ENCODE results near the gene HAUS5. TPM values are rescaled to one million over a fixed set of nuclear protein-coding genes. Genes with fewer than 3 reads are reported as not detected.
"Not testable (repeated sequence)": the region's sequence is repeated elsewhere in the genome, so short reads cannot be mapped to it uniquely, and the experiment has no call there.

Gene HAUS5
- total and polyA plus RNA-seq, 10 donors, result 10.3 to 24.4 (median 18.6) TPM

DNA sequence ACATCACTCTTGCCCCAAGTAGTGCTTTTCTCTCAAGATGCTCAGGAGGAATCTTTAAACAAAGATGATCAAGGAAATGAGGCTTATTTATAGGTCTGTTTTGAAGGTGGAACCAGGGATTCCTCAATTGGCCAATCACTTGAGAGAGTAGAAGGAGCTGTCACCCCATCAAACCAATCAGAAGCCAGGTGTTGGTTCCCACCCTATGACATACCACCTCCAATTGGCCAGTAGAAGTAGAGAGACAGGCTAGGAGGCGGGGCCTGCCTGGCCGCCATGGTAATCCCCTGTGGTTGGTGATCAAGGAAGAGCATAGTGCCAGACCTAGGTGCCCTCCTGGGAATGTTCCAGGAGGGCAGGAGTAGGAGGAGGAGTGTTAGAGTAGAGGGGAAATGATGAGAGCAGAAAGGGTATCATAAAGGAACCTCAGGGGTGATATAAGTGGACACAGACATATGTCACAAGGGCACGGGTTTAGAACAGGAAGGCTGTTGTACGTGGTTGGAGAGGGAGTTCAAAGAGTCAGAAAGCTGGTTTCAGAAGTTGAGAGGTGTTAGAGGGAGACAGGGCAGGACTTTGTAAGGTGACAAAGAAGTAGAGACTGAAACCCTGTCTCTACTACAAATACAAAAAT lies 16.1 kb upstream of the HAUS5 start:
- no peak overlapping the region for H3K27ac ChIP-seq
- H3K4me1 ChIP-seq, result peaks cover 0 to 4% (median 0%) of the 10 kb centered on the region in 6 donors
- intact Hi-C loops (cut with DNase I; ENCODE audit: low total_unique reads), result no loop called here
- no peaks in the 10 kb centered on the region for H3K36me3 ChIP-seq
- no peak overlapping the region for H3K4me3 ChIP-seq
- TF ChIP-seq POLR2AphosphoS5 (IDR thresholded peaks at IDR 0.05) (no peak), POLR2A (IDR thresholded peaks at IDR 0.05) (no peak)
- TF ChIP-seq, protein P1, sequence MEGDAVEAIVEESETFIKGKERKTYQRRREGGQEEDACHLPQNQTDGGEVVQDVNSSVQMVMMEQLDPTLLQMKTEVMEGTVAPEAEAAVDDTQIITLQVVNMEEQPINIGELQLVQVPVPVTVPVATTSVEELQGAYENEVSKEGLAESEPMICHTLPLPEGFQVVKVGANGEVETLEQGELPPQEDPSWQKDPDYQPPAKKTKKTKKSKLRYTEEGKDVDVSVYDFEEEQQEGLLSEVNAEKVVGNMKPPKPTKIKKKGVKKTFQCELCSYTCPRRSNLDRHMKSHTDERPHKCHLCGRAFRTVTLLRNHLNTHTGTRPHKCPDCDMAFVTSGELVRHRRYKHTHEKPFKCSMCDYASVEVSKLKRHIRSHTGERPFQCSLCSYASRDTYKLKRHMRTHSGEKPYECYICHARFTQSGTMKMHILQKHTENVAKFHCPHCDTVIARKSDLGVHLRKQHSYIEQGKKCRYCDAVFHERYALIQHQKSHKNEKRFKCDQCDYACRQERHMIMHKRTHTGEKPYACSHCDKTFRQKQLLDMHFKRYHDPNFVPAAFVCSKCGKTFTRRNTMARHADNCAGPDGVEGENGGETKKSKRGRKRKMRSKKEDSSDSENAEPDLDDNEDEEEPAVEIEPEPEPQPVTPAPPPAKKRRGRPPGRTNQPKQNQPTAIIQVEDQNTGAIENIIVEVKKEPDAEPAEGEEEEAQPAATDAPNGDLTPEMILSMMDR (IDR thresholded peaks at IDR 0.05 in 8 of 11, conservative IDR thresholded peaks at IDR 0.05 in 3 of 11), result no peak
- H3K9me3 ChIP-seq, result no peaks in the 10 kb centered on the region
- 44 to 59% (median 49%) methylated on average over 4 of the region's 4 CpGs for WGBS, 5 donors
- H3K27me3 ChIP-seq (replicated peaks in 1 of 7), result peaks cover 0 to 34% (median 0%) of the 10 kb centered on the region in 7 donors
- no peak for DNase-seq

DNA sequence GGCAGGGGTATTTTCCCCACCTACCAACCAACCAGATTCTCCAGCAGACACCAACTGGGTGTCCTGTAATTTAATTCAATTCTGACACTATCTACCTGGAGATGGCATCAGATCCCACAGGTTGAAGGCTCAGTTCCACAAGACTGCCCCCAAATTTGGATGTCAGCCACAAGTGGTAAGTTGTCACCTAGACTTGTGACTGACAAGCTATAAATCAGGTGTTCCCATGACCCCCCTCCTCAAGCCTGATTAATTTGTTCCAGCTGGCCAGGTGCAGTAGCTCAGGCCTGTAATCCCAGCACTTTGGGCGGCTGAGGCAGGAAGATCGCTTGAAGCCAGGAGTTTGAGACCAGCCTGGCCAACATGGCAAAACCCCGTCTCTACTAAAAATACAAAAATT lies 10.6 kb upstream of the HAUS5 start:
- Histone ChIP-seq H3K27ac (no peak overlapping the region), H3K27me3 (replicated peaks in 1 of 7) (peaks cover 0 to 3% (median 0%) of the 10 kb centered on the region in 7 donors), H3K4me3 (no peak overlapping the region), H3K4me1 (no peaks in the 10 kb centered on the region), H3K36me3 (no peaks in the 10 kb centered on the region), H3K9me3 (peaks cover 0 to 5% (median 2%) of the 10 kb centered on the region in 8 donors)
- TF ChIP-seq POLR2A (IDR thresholded peaks at IDR 0.05) (no peak), POLR2AphosphoS5 (IDR thresholded peaks at IDR 0.05) (no peak)
- TF ChIP-seq, protein P1 (IDR thresholded peaks at IDR 0.05 in 8 of 11, conservative IDR thresholded peaks at IDR 0.05 in 3 of 11), result no peak
- WGBS, 5 donors, result 80 to 92% (median 89%) methylated on average over 3 of the region's 3 CpGs
- DNase-seq, result no peak
- intact Hi-C loops (cut with DNase I; ENCODE audit: low total_unique reads), result no loop called here

- intact Hi-C loops (cut with DNase I; ENCODE audit: low total_unique reads); H3K4me1 ChIP-seq; DNase-seq; H3K27ac ChIP-seq; H3K27me3 ChIP-seq (replicated peaks in 1 of 7); H3K4me3 ChIP-seq; H3K36me3 ChIP-seq: not testable (repeated sequence)
- 81 to 93% (median 85%) methylated on average over 4 of the region's 4 CpGs for WGBS, 5 donors
- H3K9me3 ChIP-seq, result peaks cover 0 to 23% (median 17%) of the 10 kb centered on the region in 8 donors
Observed at GRCh38 chr19:35604436-35604835, 8.1 kb upstream of the HAUS5 start.

- H3K36me3 ChIP-seq; H3K27ac ChIP-seq; H3K4me3 ChIP-seq; DNase-seq; H3K27me3 ChIP-seq (replicated peaks in 1 of 7); intact Hi-C loops (cut with DNase I; ENCODE audit: low total_unique reads): not testable (repeated sequence)
- 87 to 93% (median 90%) methylated on average over 8 of the region's 8 CpGs for WGBS, 5 donors
- Histone ChIP-seq H3K9me3 (peaks cover 0 to 23% (median 17%) of the 10 kb centered on the region in 8 donors), H3K4me1 (peaks cover 3 to 23% (median 16%) of the 10 kb centered on the region in 6 donors)
Observed at GRCh38 chr19:35607170-35607569, 5.4 kb upstream of the HAUS5 start.

GRCh38 chr19:35607661-35608060 lies 4.9 kb upstream of the HAUS5 start:
- Histone ChIP-seq H3K4me3 (no peak overlapping the region), H3K4me1 (peaks cover 4 to 28% (median 19%) of the 10 kb centered on the region in 6 donors), H3K27me3 (replicated peaks in 1 of 7) (no peaks in the 10 kb centered on the region), H3K27ac (no peak overlapping the region), H3K36me3 (no peaks in the 10 kb centered on the region), H3K9me3 (peaks cover 0 to 23% (median 17%) of the 10 kb centered on the region in 8 donors)
- intact Hi-C loops (cut with DNase I; ENCODE audit: low total_unique reads), result no loop called here
- 77 to 89% (median 82%) methylated on average over 2 to 3 of the region's 3 CpGs for WGBS, 5 donors
- no peak for DNase-seq
- no peak for TF ChIP-seq POLR2AphosphoS5 (IDR thresholded peaks at IDR 0.05)
- no peak for TF ChIP-seq POLR2A (IDR thresholded peaks at IDR 0.05)
- TF ChIP-seq, protein P1 (IDR thresholded peaks at IDR 0.05 in 8 of 11, conservative IDR thresholded peaks at IDR 0.05 in 3 of 11), result no peak
